Thymus (tissue), 11 donors: ENCODE data around the gene MELTF. TPM values are rescaled to one million over a fixed set of nuclear protein-coding genes. Genes with fewer than 3 reads are reported as not detected.

Source experiments
- DNase-seq, 9 donors: peaks; one replicate each; pipeline ENCODE4 v3.0.0-alpha.2; 2013; ENCODE audit warnings: low spot score in 9 of 9, low read depth in 6 of 9, missing footprints in 1 of 9
- H3K27ac ChIP-seq, 2 donors: one replicate each; pipeline ENCODE4 v1.5.1; 2013; ENCODE audit warnings: control low read depth in 1 of 2, low read depth in 1 of 2, low read length in 1 of 2, mild to moderate bottlenecking in 1 of 2, moderate library complexity in 1 of 2
- H3K27me3 ChIP-seq, 2 donors: one replicate each; pipeline ENCODE4 v1.5.1; 2013; ENCODE audit warnings: low read length in 1 of 2; ENCODE audit not compliant: control insufficient read depth in 2 of 2, insufficient read depth in 1 of 2
- H3K36me3 ChIP-seq, 2 donors: one replicate each; pipeline ENCODE4 v1.5.1; 2013; ENCODE audit warnings: low read length in 1 of 2, mild to moderate bottlenecking in 1 of 2, moderate library complexity in 1 of 2; ENCODE audit not compliant: control insufficient read depth in 2 of 2, insufficient read depth in 2 of 2
- H3K4me1 ChIP-seq, 2 donors: one replicate each; pipeline ENCODE4 v1.5.1; 2013; ENCODE audit warnings: low read length in 2 of 2; ENCODE audit not compliant: control insufficient read depth in 2 of 2, insufficient read depth in 2 of 2
- H3K4me3 ChIP-seq, 2 donors: one replicate each; pipeline ENCODE4 v1.5.1; 2013; ENCODE audit warnings: low read length in 2 of 2, control low read depth in 1 of 2, mild to moderate bottlenecking in 1 of 2
- H3K9me3 ChIP-seq, 2 donors: one replicate each; pipeline ENCODE4 v1.5.1; 2013; ENCODE audit warnings: low read length in 1 of 2, mild to moderate bottlenecking in 1 of 2; ENCODE audit not compliant: control insufficient read depth in 2 of 2, insufficient read depth in 1 of 2
- WGBS: extraction: QIAGEN DNeasy Blood & Tissue Kit; methylation state at CpG from one replicate; pipeline ENCODE4 v1.1.7; 2013; 5-methylcytosine and 5-hydroxymethylcytosine counted together
- polyA plus RNA-seq: library from polyadenylated mRNA; stranded (reverse); fragments of 200-250 nt; gene quantifications from one replicate; pipeline ENCODE4 v1.2.3, GENCODE V29; 2013
- total RNA-seq: library from RNA; stranded (reverse); fragments of 120-200 nt; gene quantifications from one replicate; pipeline ENCODE4 v1.2.4, GENCODE V29; 2013
- donor health status: healthy.

MELTF gene
- total and polyA plus RNA-seq, 2 donors, result 3.2 to 4.3 TPM

DNA sequence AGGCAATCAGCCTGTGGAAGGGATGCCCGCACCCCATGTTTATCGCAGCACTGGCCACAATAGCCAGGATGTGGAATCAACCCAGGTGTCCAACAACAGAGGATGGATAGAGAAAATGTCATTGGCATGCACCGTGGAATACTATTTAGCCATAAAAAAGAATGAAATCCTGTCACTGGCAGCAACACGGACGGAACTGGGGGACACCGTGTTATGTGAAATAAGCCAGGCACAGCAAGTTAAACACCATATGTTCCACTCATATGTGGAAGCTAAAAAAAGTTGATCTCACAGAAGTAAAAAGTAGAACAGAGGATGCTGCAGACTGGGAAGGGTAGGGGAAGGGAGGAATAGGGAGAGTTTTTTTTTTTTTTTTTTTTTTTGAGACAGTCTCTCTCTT is 15.6 kb downstream of the MELTF start:
- peaks cover 0 to 5% of the 10 kb centered on the region in 2 donors for H3K4me1 ChIP-seq
- WGBS, result 98% methylated on average over 6 of the region's 6 CpGs
- H3K27me3 ChIP-seq, result no peaks in the 10 kb centered on the region
- H3K27ac ChIP-seq, result no peak overlapping the region
- no peak for DNase-seq
- no peaks in the 10 kb centered on the region for H3K36me3 ChIP-seq
- H3K9me3 ChIP-seq, result peaks cover 0 to 3% of the 10 kb centered on the region in 2 donors
- no peak overlapping the region for H3K4me3 ChIP-seq

DNA sequence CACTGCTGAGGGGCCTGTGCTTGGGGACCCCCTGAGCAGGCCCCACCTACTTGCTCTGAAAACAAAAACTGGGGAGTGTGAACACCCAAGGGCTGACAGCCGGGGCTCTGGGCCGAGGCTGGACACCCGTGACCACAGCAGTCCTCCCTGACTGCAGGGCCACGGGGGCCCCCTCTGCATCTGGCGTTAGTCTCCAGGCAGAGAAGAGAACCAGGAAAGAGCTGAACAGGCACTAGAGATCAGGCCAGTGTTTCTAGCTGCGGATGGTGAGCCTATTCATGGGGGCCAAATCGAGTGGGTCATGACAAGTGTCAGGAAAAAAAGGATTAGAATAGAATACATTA is 17.1 kb downstream of the MELTF start:
- H3K4me3 ChIP-seq, result no peak overlapping the region
- no peaks in the 10 kb centered on the region for H3K27me3 ChIP-seq
- H3K9me3 ChIP-seq, result peaks cover 0 to 3% of the 10 kb centered on the region in 2 donors
- no peak for DNase-seq
- H3K4me1 ChIP-seq, result peaks cover 0 to 5% of the 10 kb centered on the region in 2 donors
- 97% methylated on average over 7 of the region's 7 CpGs for WGBS
- no peaks in the 10 kb centered on the region for H3K36me3 ChIP-seq
- no peak overlapping the region for H3K27ac ChIP-seq

DNA sequence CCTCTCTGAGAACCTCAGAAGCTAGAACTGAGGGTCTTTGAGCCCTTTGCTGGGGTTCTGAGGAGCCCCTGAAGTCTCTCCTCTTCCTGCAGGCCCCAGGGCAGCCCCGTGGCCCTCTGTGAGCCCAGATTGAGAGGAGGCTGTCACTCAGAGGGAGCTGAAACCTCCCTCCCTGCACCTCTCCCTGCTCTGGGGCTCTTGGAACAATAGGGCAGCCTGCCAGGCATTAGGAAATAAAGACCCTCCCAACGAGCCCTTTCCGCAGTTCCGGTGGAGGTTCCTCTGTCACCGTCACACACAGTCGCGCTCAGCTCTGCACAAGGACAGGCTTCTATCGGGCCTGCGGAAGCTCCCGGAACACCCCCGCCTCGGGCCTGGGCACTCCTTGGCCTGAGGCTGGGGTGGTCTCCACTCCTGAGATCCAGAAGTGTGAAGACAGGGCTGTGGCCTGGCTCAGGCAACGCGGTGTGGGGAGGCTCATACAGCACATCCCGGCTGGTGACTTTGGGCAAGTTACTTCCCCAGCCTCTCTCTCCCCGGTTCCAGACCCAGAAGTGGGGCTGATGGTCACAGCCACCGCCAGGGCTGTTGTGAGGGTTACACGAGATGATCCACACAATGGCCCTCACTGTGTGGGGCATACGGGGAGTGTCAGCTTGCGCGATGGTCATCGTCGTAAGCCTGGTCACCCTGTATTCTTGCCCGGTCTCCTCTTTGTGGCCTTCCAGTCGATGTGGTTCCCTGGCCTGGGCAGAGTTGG is 17.7 kb downstream of the MELTF start:
- 97% methylated on average over 25 of the region's 25 CpGs for WGBS
- Histone ChIP-seq H3K27ac (no peak overlapping the region), H3K27me3 (no peaks in the 10 kb centered on the region), H3K9me3 (peaks cover 0 to 3% of the 10 kb centered on the region in 2 donors), H3K4me1 (peaks cover 0 to 5% of the 10 kb centered on the region in 2 donors), H3K36me3 (no peaks in the 10 kb centered on the region), H3K4me3 (no peak overlapping the region)
- no peak for DNase-seq

DNA sequence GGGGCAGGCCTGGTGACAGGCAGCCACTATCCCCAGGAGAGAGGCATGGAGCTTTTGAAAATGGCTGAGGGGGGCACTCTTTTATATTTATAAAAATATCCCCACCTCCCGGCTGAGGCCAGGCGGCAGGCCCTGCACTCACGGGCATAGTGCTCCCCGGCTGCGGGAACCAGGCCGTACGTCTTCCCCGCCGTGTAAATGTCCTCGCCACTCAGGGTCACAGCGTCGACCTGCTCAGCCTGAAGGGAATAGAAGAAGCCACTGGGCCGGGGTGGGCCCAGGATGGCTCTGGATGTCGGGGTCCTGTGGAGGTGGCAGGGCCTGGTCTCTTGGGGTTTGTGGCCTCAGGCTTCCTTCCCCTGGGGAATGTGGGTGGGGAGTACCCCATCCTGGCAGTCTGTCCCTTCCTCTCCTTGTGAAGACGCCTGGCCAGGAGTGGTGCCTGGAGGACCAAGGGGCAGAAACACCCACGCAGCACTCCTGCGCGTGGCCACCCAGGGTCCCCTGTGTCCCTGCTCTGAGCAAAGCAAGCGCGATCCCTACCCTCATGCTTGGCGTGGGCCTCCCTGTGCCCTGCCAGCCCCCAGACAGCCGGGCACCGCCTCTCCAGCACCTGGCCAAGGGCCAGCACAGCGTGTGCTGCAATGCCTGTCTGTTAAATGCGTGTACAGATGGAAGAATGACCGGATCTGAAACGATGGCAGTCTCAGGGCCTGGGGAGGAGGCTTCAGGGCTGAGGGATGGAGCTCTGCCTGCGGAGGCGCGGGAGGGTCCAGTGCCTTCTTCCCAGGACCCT is 18.9 kb downstream of the MELTF start:
- no peaks in the 10 kb centered on the region for H3K9me3 ChIP-seq
- H3K4me3 ChIP-seq, result no peak overlapping the region
- no peak for DNase-seq
- no peaks in the 10 kb centered on the region for H3K36me3 ChIP-seq
- no peaks in the 10 kb centered on the region for H3K27me3 ChIP-seq
- WGBS, result 96% methylated on average over 30 of the region's 30 CpGs
- peaks cover 0 to 5% of the 10 kb centered on the region in 2 donors for H3K4me1 ChIP-seq
- H3K27ac ChIP-seq, result no peak overlapping the region

DNA sequence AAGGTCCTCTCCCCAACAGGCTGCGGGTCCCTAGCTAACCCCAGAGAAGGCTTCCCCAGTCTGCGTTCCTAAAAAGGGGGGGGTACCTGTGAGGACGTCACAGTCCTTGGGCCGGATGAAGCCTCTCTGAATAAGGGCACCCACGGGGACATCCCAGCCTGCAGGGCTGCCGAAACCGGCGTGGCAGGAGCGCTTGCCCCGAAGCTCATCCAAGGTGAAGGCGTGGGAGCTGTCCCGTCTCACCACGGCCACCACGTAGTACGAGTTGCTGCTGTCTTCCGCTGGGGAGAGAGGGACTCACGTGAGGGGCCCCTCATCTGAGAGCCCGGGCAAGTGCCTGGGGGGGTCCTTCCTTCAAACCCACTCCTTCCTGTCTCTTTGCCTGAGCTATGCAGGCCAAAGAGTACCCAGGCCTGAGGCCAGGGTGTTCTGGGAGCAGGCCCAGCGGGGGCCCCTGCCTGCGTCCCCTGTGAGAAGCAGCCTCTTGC is 20.0 kb downstream of the MELTF start:
- no peaks in the 10 kb centered on the region for H3K27me3 ChIP-seq
- DNase-seq, result no peak
- H3K4me1 ChIP-seq, result peaks cover 7 to 11% of the 10 kb centered on the region in 2 donors
- WGBS, result 96% methylated on average over 20 of the region's 20 CpGs
- H3K4me3 ChIP-seq, result no peak overlapping the region
- H3K27ac ChIP-seq, result no peak overlapping the region
- no peaks in the 10 kb centered on the region for H3K9me3 ChIP-seq
- H3K36me3 ChIP-seq, result no peaks in the 10 kb centered on the region

DNA sequence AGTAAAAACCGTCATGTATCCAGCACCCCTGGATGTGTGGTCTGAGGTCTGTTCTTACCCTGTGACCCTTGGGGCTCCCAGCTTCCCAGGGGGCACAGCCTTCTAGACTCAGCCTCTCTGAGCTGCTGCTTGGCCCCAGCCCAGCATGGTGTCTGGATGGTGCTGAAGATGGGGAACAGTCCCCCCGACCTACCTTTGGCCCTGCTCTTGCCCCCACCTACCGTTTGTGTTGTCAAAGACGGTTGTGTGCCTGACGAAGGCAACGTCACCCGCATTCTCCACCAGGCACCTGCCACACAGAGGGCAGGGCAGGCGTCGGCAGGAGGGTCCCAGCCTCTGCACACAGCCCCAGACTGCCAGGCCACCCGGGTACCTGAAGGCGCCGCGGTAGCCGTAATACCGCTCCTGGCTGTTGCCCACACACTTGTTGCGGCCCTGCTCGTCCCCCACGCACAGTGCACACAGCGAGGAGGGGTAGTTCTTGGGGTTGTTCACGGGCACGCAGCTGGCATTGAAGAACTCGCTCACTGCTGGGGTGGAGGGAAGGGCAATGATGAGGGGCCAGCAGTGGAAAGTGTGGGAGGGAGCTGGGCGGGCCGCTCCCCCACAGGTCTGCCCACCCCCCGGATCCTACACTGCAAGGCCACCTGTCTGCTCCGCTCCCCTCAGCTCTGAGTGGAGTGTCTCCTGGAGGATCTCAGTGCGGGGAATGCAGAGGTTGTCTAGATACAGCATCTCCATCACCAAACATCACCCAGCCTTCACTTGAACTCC is 21.0 kb downstream of the MELTF start:
- DNase-seq, result no peak
- Histone ChIP-seq H3K36me3 (no peaks in the 10 kb centered on the region), H3K27me3 (peaks cover 0 to 6% of the 10 kb centered on the region in 2 donors), H3K4me1 (peaks cover 13 to 21% of the 10 kb centered on the region in 2 donors), H3K4me3 (no peak overlapping the region), H3K9me3 (no peaks in the 10 kb centered on the region), H3K27ac (no peak overlapping the region)
- WGBS, result 96% methylated on average over 27 of the region's 27 CpGs

DNA sequence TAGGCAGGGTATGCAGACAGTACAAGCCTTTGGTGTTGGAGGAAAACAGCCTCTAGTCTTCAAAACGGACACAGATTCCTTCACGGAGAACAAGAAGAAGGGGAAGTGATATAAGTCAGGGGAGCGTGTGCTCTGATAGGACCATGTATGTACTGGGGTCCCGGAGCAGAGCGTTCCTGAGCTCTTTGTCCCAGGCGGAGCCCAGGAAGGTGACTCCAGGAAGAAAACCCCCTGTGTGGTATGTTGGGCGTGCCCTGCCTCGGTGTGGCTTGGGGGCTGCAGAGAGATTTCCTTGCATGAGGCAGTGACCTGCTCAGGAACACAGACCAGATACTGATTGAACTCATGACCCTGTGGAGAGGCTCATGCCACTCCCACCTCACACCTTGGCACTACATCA is 21.7 kb downstream of the MELTF start:
- WGBS, result 92% methylated on average over 8 of the region's 8 CpGs
- Histone ChIP-seq H3K9me3 (no peaks in the 10 kb centered on the region), H3K27ac (no peak overlapping the region), H3K4me1 (peaks cover 16 to 23% of the 10 kb centered on the region in 2 donors), H3K27me3 (peaks cover 0 to 9% of the 10 kb centered on the region in 2 donors), H3K36me3 (no peaks in the 10 kb centered on the region), H3K4me3 (no peak overlapping the region)
- DNase-seq, result no peak

DNA sequence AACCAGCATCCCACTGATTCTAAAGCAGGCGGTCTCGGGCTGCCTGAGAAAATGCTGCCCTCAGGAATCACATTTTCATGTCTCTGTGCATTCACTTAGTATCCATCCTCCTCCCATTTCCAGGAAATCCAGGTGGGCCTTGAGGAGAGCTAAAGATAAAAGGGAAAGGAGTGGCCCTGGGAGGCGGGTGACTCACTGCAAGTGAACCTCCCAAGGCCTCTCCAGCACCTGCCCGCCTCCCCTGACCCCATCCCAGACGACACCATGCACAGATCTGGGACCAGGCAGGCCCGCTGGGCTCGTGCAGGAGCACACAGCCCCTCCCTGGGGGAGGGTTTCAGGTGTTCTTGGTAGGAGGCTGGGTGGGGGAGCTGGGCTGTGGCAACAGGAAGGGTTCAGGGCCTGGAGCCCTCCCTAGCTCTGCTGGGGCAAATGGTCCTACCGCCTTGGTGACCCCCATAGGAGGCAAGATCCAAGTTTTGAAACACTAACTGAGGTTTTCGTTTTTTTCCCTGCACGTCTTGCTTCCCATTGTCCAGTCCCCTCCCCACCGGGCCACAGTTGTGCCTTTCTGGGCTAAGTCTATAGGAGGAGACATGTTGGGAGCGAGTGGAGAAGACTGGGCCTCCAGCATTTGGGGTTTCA is 22.2 kb downstream of the MELTF start:
- Histone ChIP-seq H3K36me3 (no peaks in the 10 kb centered on the region), H3K27me3 (peaks cover 0 to 9% of the 10 kb centered on the region in 2 donors), H3K27ac (no peak overlapping the region), H3K9me3 (no peaks in the 10 kb centered on the region), H3K4me3 (no peak overlapping the region), H3K4me1 (peaks cover 17 to 23% of the 10 kb centered on the region in 2 donors)
- no peak for DNase-seq
- WGBS, result 91% methylated on average over 12 of the region's 12 CpGs
